ENCODE data around the gene PRKCA.

GRCh38 chr17:66730461-66730923 is 428.1 kb downstream of the PRKCA start:
- TF ChIP-seq CTCF (IDR thresholded peaks at IDR 0.05; ENCODE audit: low read depth, low read length): no peak
- TF ChIP-seq MYC (IDR thresholded peaks at IDR 0.05; ENCODE audit: low read depth, low read length): no peak

Data from NB4 (cell line).